WERI-Rb-1 (cell line): ENCODE data around the gene CHN1.

ENCODE experiments used
- DNase-seq: peaks from one replicate; pipeline ENCODE4 v3.0.0-alpha.2; 2020
- H3K27ac ChIP-seq: fragments of 250-450 bp; sonication (Bioruptor Pico); 2 replicates; pipeline ENCODE4 v1.5.1; 2020; ENCODE audit warnings: mild to moderate bottlenecking, moderate library complexity
- H3K27me3 ChIP-seq: fragments of 250-450 bp; sonication (Bioruptor Pico); 2 replicates; pipeline ENCODE4 v1.5.1; 2021; ENCODE audit warnings: mild to moderate bottlenecking, low read depth, moderate library complexity; ENCODE audit not compliant: insufficient read depth, severe bottlenecking
- H3K36me3 ChIP-seq: fragments of 250-450 bp; sonication (Bioruptor Pico); 2 replicates; pipeline ENCODE4 v1.5.1; 2020; ENCODE audit warnings: mild to moderate bottlenecking, moderate library complexity
- H3K4me3 ChIP-seq: 2 replicates; pipeline ENCODE4 v1.5.1; 2011; ENCODE audit warnings: low read depth, mild to moderate bottlenecking, control low read depth, low read length
- H3K9me3 ChIP-seq: fragments of 250-450 bp; sonication (Bioruptor Pico); 2 replicates; pipeline ENCODE4 v1.5.1; 2021; ENCODE audit warnings: mild to moderate bottlenecking, moderate library complexity; ENCODE audit not compliant: severe bottlenecking
- TF ChIP-seq, protein P1 (sequence below): IDR thresholded peaks from 2 replicates; pipeline ENCODE4 v1.5.1; 2011; ENCODE audit warnings: low read depth, mild to moderate bottlenecking, control low read depth, inconsistent platforms, low read length

Gene CHN1

GRCh38 chr2:174761837-174762236 is 243.3 kb downstream of the CHN1 start:
- TF ChIP-seq, protein P1, sequence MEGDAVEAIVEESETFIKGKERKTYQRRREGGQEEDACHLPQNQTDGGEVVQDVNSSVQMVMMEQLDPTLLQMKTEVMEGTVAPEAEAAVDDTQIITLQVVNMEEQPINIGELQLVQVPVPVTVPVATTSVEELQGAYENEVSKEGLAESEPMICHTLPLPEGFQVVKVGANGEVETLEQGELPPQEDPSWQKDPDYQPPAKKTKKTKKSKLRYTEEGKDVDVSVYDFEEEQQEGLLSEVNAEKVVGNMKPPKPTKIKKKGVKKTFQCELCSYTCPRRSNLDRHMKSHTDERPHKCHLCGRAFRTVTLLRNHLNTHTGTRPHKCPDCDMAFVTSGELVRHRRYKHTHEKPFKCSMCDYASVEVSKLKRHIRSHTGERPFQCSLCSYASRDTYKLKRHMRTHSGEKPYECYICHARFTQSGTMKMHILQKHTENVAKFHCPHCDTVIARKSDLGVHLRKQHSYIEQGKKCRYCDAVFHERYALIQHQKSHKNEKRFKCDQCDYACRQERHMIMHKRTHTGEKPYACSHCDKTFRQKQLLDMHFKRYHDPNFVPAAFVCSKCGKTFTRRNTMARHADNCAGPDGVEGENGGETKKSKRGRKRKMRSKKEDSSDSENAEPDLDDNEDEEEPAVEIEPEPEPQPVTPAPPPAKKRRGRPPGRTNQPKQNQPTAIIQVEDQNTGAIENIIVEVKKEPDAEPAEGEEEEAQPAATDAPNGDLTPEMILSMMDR: no peak
- Histone ChIP-seq H3K36me3 (peaks cover 7% of the 10 kb centered on the region), H3K27ac (peak overlapping the region; percentile 70), H3K9me3 (no peaks in the 10 kb centered on the region), H3K4me3 (no peak overlapping the region), H3K27me3 (no peaks in the 10 kb centered on the region)
- DNase-seq: peak; percentile 48

GRCh38 chr2:174760845-174761473 is 244.2 kb downstream of the CHN1 start:
- Histone ChIP-seq H3K27ac (peak overlapping the region; percentile 70), H3K9me3 (no peaks in the 10 kb centered on the region), H3K36me3 (peaks cover 7% of the 10 kb centered on the region), H3K27me3 (no peaks in the 10 kb centered on the region), H3K4me3 (no peak overlapping the region)
- TF ChIP-seq, protein P1: no peak
- DNase-seq: no peak

GRCh38 chr2:174759381-174760065 is 245.7 kb downstream of the CHN1 start:
- Histone ChIP-seq H3K27me3 (no peaks in the 10 kb centered on the region), H3K9me3 (no peaks in the 10 kb centered on the region), H3K27ac (no peak overlapping the region), H3K4me3 (no peak overlapping the region), H3K36me3 (peaks cover 7% of the 10 kb centered on the region)
- TF ChIP-seq, protein P1: no peak
- DNase-seq: no peak

- H3K27me3 ChIP-seq: no peaks in the 10 kb centered on the region
- peaks cover 10% of the 10 kb centered on the region for H3K36me3 ChIP-seq
- no peaks in the 10 kb centered on the region for H3K9me3 ChIP-seq
- peak overlapping the region; percentile 82 for H3K27ac ChIP-seq
- H3K4me3 ChIP-seq: peak overlapping the region; percentile 13
- no peak for DNase-seq
- TF ChIP-seq, protein P1: no peak
Observed at GRCh38 chr2:174756743-174757142, 248.4 kb downstream of the CHN1 start.

DNA sequence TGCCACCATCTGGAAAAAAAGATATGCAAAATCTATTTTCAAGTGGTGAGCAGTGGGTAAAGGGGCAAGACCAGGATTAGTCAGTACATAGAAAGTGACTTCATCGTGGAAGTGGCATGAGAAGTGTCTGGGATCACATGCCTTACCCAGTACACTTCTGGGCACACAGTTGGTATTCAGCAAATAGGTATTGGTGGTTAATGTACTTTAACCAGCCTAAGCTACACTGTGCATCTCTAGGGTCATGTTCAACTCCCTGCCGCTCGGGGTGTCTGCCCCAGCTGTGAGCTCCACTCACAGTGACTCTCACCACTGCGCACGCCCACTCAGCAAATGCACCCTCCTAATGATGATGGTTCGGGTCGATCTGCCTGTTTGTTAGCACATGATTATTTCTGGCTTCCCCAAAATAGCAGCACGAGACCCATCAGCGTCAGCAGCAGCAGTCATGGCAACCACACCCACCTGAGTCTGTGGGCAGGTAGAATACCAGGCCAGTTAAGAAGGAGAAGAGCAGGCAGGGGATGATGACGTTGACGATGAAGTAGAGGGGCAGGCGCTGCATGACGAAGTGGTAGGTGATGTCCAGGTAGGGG is 252.0 kb downstream of the CHN1 start:
- TF ChIP-seq, protein P1: no peak
- H3K27me3 ChIP-seq: no peaks in the 10 kb centered on the region
- no peaks in the 10 kb centered on the region for H3K9me3 ChIP-seq
- no peak for DNase-seq
- H3K4me3 ChIP-seq: no peak overlapping the region
- peaks cover 6% of the 10 kb centered on the region for H3K36me3 ChIP-seq
- H3K27ac ChIP-seq: no peak overlapping the region
